Measurements from ENCODE around the gene SIK3.

The SIK3 gene

DNA sequence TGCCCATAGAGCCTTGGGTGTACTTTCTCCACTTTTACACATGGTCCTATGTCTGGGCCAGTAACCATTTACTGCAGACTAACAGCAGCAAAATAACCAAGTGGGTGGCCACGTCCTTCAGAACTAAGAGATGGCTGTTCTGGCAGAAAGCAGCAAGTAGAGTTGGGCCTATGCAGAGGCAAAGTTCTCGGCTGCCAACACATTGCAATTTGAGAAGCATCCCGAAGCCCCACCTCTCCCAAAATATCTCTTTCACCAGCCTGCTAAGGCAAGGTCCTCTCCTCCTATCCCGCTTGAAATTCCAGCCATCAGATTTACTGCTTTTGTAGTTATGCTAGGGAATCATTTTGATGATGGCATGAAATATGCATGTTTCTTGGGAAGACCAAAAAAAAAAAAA lies 142.3 kb downstream of the SIK3 start:
- DNase-seq, result no peak

DNA sequence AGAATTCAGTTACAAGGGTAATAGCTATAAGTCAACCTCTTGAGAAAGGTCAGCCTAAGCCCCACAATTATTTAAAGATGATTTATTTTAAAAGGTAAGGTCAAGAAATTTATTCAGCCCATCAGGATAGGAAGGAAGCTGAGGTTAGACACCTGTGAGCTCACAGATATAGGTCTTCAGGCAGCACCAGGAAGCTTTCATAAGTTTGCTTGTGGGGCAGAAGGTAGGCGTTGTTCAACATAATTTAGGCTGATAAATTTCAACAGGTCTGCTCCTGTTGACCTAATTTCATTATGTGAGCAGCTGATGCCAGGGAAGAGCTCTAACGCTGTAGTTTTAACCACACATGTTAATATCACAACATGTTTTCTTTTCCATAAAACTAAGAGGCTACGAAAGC lies 142.7 kb downstream of the SIK3 start:
- no peak for DNase-seq

DNA sequence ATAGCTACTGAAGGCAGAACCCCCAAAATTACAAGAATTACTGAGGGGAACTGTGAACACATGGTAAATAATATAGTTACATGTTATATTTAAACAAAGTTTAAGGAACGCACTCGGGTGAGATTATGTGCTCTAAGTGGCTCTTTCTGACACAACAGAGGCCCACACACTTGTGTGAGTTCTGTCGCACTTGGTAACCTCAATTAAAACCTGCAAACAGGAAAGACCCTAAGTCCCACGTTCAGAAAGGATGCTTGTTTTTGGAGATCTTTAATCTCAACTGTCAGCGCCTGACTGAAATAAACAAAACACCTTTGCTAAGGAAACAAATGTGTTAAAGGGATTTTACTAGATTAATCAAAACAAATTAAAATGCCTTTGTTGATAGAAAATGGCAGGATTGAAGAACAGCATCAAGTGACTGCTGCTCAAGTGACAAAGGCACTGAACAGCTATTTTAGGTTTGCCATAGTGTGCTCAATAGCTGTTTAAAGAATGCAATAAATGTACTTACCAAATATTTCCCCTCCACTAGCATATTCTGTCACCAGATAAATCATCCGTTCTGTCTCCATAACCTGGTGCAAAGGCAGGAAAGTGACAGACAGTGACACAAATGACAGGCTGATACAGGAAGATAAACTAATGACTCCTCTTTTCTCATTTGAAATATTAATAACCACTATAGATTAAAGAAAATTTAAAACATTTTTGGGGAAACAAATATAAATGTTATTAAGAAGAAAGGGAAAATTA lies 144.5 kb downstream of the SIK3 start:
- DNase-seq, result peak; percentile 25

DNA sequence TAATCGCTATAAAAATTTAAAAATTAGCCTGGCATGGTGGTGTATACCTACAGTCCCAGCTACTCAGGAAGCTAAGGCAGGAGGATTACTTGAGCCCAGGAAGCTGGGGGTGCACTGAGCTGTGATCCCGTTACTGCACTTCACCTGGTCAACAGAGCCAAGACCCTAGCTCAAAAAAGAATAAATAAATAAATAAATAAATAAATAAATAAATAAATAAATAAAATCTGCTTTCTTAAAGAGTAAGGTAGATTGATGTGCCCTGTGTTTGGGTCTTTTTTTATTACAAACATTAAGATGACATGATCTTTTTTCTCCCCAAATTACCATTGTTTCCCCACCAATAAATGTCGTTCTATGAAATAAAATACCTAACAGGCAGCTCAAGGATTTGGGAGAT lies 146.5 kb downstream of the SIK3 start:
- DNase-seq, result no peak

DNA sequence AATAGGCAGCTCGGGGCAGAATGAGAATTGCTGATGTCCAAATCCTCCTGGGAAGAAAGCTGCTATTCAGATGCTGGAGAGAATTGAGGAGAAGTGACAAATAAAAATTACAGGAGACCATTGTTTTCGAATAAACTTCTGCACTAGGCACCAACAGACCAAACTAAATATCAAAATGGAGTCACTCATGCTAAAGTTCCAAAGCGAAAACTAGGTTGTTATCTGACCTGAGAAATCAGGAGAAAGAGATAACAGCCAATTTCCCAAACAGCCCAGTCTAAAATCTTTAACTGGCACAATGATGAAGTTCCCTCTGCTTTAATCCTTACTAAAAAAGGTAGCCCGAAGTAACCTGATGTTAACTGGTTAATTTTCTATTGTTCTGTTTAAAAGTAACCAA lies 148.0 kb downstream of the SIK3 start:
- no peak for DNase-seq

DNA sequence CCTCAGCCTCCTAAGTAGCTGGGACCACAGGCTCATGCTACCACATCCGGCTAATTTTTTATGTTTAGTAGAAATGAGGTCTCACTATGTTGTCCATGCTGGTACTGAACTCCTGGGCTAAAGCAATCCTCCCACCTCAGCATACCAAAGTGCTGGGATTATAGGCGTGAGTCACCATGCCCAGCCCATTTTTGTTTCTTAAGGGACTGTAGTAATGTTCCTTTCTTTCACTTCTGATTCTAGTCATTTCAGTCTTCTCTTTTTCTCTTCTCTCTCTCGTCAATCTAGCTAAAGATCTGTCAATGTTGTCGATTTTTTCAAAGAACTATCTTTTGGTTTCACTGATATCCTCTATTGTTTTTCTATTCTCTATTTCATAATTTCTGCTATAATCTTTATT lies 149.8 kb downstream of the SIK3 start:
- DNase-seq, result no peak

DNA sequence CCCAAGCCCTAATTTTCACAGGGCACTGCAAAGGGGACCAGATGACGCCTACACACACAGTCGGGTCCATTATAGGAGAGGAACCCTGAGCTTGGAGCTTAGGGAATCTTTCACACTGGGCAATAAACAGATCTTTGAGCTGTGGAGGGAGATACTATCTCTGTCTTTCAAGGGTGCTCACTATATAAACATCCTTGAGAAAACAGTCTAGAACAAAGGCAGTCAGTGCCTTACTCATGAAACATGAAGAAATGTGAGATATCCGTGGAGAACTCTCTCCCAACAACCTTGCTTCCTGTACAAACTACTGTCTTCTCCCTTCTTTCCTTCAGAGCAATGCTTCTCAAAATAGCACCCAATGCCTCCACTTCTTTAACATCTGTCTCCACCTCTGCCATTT lies 151.8 kb downstream of the SIK3 start:
- DNase-seq, result no peak

DNA sequence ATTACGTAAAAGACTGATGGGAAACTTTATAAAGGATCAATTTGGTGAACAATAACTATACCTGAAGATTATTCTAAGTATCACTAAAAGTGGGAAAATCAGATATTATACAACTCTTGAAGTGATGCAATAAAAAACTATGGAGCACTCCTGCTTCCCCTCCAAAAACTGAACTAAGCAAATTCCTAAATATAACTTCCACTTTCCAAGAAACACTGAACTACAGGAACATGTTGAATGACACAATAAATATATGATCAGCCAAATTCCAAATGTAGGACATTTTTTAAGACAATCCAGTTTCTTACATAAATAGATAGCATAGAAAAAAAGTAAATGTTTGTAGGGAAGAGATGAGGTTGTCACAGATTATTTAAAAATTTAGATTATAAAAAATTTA lies 158.7 kb downstream of the SIK3 start:
- no peak for DNase-seq

DNA sequence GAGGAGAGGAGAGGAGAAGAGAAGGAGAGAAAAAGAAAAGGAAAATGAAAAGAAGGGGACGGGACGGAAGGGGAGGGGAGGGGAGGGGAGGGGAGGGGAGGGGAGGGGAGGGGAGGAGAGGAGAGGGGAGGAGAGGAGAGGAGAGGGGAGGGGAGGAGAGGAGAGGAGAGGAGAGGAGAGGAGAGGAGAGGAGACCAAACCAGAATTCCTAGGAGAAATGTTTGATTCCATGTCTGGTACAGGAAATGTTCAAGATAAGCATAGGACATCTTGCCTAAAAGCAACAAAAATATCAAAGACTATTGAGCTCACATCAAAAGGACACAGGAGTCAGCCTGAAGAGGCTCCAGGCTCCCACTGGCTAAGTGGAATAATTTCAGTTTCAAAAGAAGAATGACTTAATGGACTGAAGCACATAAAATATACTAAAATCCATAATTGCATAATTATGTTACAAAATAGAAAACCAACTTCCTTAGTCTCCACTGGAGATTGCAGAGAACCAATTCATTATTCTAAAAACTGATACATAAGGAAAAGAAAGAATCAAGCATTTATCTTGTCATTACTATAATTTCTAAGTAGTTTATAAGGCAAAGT lies 159.7 kb downstream of the SIK3 start:
- DNase-seq, result no peak

DNA sequence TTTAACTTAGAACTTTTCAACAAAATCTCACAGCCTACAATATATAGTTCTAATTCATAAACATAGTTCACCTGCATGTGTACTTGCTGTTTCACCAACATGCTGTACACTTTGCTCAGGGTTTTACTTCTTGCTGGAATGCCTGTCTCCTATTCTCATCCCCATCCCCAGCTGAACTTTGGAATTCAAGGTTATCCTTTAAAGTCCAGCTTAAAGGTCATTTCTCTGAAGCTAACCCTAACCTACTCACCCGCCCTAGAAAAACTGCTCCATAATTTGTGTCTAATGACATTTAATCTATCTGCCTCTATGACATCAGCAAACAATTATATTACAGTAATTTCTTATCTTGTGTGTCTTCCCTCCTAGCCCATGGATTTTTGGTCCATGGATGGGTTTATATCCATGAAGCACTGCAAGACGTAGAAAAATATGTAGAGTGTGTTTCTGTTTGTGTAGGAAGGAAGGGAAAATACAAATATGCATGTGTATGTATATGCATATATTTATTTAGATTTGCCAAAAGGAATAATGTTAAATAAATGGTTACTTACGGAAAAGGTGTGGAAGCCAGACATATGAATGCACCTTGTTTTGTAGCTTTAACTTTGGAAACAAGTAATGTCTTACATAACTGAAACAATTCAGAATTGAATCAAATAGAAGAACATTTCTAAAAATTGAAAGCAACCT lies 161.3 kb downstream of the SIK3 start:
- DNase-seq, result no peak

DNA sequence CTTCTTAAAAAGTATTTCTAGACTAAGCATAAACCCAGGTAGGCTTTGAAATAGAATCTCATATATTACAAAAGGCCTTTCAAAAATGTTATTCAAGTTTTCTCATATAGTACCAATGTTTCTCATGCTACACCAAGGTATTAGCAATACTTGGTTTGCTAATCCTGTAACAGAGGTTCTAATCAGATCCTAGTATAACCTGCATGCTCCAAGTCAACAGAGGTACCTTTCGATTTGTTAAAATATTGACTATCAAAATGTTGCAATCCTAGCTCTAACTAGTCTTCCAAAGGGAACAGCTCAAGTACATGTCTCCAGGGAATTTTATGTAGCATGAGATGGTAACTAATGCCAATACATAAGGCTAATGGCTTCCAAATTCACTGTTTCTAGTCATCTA lies 162.7 kb downstream of the SIK3 start:
- DNase-seq, result no peak

DNA sequence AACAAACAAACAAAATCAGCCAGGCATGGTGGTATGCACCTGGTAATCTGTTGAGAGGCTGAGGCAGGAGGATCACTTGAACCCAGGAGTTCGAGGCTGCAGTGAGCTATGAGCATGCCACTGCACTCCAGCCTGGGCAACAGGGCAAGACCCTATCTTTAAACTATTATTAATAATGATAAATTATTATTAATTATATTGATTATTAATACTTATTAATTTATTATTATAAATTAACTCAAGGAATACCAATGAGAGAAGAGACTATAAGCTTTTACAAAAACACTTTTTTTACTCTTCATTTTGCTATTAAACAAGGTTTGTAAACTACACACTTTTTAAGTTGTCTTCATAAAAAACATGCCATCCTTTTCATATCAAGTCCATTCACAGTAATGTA lies 163.1 kb downstream of the SIK3 start:
- DNase-seq, result no peak

DNA sequence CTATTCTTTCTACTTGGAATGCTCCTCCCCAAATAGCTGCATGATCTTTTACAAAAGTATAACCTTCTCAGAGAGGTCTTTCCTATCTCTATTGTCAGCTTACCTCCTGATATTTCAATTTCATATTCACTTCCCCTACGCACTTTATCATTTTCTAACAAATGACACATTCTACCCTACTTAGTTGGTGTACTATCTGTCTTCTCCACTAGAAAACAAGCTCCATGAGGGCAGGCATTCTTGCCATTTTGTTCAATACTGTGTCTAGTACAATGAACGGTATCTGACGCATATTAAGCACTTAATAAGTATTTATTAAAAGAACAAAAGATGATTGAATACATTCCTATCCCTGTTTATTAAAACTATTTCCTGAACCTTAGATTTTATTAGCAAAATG lies 164.3 kb downstream of the SIK3 start:
- no peak for DNase-seq

DNA sequence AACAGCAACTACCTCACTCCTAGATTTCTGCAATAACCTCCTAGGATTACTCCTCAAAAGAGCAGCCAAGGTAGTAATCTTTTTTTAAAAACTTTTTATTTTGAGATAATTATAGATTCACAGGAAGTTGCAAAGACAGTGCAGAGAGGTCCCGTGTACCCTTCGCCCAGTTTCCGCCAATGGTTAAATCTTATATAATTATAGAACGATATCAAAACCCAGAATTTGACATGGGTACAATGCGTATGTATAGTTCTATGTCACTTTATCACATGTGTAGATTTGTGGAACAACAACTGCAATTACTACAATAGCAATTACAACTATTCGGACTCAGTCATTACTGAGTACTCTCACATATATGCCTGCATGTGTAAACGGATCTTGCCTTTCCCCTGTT lies 166.0 kb downstream of the SIK3 start:
- DNase-seq, result no peak

DNA sequence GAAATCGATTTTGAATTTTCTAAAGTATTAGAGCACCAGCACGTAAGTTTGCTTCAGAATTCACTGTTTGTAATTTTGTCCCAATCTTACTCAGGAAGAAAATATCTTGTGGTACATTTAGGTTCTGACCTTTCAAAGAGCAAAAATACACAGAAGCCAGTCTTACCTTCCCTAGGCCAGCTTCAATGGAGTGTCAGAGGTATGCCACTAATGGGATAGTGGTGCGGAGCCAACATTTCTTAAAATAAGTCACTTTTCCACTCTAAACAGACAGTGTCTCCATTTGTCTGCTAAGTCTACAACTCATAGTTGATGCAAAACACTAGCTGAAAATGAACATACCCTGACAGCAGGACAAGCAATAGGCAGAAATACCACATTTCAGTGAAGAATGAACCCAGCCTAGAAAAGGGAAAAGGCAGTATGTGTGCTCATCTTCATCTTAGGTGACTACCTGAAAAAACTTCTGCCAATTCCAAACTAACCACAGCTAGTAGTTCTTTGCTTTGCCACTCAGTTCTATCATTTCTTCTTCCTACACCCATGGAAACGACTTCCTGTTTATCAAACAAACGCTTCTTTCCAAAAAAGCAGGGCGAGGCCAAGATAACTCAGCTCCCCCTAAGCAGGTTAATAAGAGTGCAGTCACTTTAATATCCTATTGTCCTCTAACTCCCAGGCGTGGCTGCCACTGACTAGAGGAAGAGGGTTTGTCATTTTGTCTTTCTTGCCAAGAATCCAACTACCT lies 166.8 kb downstream of the SIK3 start:
- DNase-seq, result peak; percentile 75

DNA sequence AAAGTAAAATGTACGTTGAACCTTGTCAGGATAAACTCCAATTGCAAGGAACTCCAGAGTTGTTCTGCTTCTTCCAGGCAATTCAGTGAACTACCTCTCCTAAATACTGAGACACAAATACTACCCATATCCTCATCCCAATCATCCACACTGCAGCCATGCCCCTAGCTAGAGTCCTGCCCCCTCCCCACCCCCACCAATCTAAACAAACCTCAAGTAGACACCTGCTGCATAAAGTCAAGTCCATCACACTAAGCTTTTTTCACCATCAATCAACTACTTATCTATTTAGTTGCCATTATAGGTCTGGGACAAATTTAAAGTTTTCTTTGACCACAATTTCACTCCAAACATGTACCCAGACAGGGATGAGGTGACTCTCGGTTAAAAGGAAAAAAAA lies 167.6 kb downstream of the SIK3 start:
- DNase-seq, result no peak

DNA sequence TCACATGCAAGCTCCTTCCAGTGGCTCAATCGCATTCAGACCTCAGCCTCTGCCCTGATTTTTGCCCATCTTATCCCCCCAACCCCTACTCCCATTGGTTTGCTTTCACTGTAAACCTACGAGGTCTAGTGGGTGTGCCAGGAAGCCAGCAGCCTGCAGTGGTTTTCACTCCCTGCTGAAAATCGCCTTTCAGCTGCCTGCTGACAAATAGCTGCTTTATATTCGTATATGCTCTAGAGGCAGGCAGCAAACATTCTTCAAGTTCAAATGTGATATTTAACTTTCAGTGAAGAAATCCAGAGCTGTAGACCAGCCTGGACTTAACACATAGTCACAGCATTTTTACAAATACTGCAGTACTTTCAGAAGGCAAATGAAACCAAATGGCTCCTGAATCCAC lies 168.1 kb downstream of the SIK3 start:
- DNase-seq, result peak; percentile 67

DNA sequence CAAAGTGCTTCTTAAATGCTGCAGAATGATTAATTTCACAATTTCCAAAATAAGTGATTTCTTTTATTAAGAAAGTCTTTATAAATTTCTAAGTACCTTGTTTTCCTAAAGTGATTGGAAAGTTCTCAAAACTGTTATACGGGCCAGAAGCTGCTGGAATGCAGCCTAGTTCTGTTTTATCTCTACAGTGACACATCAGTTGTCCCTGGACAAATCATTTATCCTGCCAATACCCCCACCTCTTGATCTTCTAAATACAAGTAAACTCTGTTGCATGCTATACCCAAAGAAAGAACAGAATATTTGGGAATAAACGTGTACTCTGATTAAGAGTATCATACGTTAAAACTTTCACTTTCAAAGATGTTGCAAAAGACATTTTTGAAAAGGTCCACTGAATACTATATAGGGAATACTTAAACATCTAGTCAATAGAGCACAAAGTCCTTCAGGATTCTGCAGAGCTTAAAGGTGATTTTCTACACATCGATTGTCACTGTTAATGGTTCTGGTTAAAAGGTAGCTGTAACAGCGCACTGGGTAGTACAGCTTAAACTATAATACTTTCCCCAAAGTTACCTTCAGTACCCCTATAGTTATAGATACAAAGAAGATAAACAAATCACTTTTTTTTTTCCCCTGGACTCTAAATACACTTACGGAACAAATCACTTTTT lies 168.7 kb downstream of the SIK3 start:
- DNase-seq, result no peak

DNA sequence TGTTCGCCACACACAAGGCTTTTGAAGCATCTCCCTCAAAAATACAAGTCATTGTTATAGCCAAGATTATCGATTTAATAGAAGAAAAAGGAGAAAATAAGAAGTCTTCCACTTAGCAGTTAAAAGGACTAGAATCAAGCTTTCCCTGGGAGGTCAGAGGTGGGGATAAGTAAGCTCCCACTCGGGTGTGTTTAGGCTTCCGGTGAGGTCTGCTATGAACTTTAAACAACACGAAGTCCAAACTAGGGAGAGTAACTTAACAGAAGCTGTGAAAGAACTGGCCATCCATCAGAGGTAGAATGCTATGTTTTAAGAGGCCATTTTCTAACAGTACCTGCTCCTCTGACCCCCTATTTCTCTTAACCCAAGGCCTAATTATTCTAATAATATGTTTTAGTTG lies 169.4 kb downstream of the SIK3 start:
- DNase-seq, result no peak

DNA sequence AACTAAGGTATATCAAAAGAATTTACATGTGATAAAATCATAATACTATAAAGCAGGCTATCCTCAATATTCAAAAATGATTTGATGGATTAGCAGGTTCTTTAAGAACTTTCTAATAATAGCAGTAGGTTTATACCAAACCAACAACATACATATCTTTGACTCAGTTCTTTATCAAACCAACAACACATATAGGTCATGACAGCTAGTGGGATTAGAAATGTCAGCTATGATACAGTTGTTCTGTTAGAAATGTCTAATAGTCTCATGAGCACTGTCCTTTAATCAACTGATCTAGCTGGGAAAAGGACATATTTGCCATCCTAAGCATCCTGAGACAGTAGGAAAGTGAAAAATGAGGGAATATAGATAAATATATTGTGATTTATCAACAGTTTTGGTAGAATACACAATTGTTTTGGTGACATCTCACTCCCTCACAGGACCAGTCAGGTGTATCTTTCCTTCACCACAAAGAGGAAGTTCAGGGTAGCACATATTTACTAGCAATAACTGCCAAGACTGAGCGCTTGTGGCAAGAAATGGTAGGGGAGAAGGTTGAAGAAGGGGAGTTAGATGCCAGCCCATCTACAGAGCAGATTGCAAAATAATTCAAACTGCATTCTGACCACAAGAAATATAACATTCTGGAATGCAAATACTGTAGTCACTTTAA lies 170.0 kb downstream of the SIK3 start:
- DNase-seq, result peak; percentile 62

DNA sequence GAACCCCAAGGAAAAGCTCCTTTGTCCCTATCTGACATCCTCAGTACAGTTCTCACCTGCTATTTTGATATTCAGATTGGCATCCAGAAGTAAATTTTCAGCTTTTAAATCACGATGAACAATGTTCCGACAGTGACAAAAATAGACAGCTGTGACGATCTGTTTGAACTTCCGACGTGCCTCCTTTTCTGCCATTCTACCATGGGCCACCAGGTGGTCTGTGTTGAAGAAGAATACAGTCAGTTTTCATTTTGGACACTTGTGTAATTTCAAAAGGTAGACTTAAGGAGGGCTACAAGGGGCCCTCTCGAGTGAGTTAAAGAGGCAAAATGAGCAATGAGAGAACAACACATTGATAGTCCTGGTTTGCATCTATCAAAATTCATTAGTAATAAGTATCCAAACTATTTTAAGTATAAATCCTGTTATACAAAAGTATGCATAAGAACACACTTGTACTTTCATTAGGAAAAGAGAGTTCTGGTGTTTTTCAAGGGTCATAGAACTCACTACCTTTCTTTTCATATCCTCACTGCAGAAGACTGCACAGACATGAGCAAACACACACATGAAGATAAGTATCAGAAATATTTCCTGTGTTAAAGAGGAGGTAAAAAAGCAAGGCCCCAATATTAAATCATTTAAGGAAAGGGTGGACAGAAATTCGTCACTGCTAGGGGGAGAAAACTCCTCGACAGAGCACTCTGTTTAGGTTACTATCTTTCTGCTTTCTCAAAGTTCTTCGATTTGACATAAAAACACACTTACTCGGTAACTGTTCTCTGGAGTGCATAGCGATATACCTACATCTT lies 170.9 kb downstream of the SIK3 start:
- peak; percentile 75 for DNase-seq

DNA sequence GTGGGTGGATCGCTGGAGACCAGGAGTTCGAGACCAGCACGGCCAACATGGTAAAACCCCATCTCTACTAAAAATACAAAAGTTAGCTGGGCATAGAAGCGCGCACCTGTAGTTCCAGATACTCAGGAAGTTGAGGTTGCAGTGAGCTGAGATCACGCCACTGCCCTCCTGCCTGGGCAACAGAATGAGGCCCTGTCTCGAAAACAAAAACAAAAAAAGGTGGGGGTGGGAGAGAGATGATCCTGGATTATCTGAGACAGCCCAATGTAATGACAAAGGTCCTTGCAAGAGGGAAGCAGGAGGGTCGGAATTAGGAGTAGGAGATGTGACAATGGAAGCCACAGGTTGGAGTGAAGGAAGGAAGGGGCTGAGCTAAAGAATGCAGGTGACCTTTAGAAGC lies 173.2 kb downstream of the SIK3 start:
- peak; percentile 75 for DNase-seq
